ENCODE measurements around the gene TES. TPM values are rescaled to one million over a fixed set of nuclear protein-coding genes. Genes with fewer than 3 reads are reported as not detected.

The TES gene
- total RNA-seq, 2 donors from 2014 or later = 17.1 to 29.8 TPM

GRCh38 chr7:116283595-116284204, 73.4 kb downstream of the TES start:
- Histone ChIP-seq H3K27ac (no peak overlapping the region), H3K9me3 (no peaks in the 10 kb centered on the region), H3K36me3 (replicated peaks in 1 of 2; ENCODE audit: insufficient read depth in 1 of 2, low read depth in 2 of 2) (no peaks in the 10 kb centered on the region), H3K27me3 (no peaks in the 10 kb centered on the region), H3K4me1 (no peaks in the 10 kb centered on the region), H3K4me3 (no peak overlapping the region)
- ATAC-seq = no peak
- WGBS, 2 donors = 83 to 84% methylated on average over 3 of the region's 3 CpGs
- no peak for TF ChIP-seq CTCF (IDR thresholded peaks at IDR 0.05)
- TF ChIP-seq POLR2A (IDR thresholded peaks at IDR 0.05) = no peak
- DNase-seq = no peak
- intact Hi-C loops (cut with DNase I) = no loop called here

- Histone ChIP-seq H3K4me3 (no peak overlapping the region), H3K27me3 (no peaks in the 10 kb centered on the region), H3K4me1 (no peaks in the 10 kb centered on the region), H3K27ac (no peak overlapping the region), H3K9me3 (no peaks in the 10 kb centered on the region), H3K36me3 (replicated peaks in 1 of 2; ENCODE audit: insufficient read depth in 1 of 2, low read depth in 2 of 2) (no peaks in the 10 kb centered on the region)
- 73 to 78% methylated on average over 3 of the region's 3 CpGs for WGBS, 2 donors
- TF ChIP-seq POLR2A (IDR thresholded peaks at IDR 0.05) (no peak), CTCF (IDR thresholded peaks at IDR 0.05) (no peak)
- ATAC-seq = no peak
- intact Hi-C loops (cut with DNase I) = no loop called here
- DNase-seq = no peak
These were observed 74.1 kb downstream of the TES start for GRCh38 chr7:116284390-116284789.

- H3K27ac ChIP-seq = no peak overlapping the region
- intact Hi-C loops (cut with DNase I) = no loop called here
- H3K36me3 ChIP-seq (replicated peaks in 1 of 2; ENCODE audit: insufficient read depth in 1 of 2, low read depth in 2 of 2) = no peaks in the 10 kb centered on the region
- ATAC-seq (no peak), DNase-seq (no peak)
- TF ChIP-seq CTCF (IDR thresholded peaks at IDR 0.05) (no peak), POLR2A (IDR thresholded peaks at IDR 0.05) (no peak)
- H3K27me3 ChIP-seq = no peaks in the 10 kb centered on the region
- H3K4me1 ChIP-seq = no peaks in the 10 kb centered on the region
- 93 to 100% methylated on average over 1 of the region's 1 CpG for WGBS, 2 donors
- H3K4me3 ChIP-seq = no peak overlapping the region
- no peaks in the 10 kb centered on the region for H3K9me3 ChIP-seq
These were observed 74.9 kb downstream of the TES start for GRCh38 chr7:116285252-116285651.

- no peak for DNase-seq
- Histone ChIP-seq H3K4me3 (no peak overlapping the region), H3K4me1 (no peaks in the 10 kb centered on the region), H3K36me3 (replicated peaks in 1 of 2; ENCODE audit: insufficient read depth in 1 of 2, low read depth in 2 of 2) (no peaks in the 10 kb centered on the region), H3K27me3 (no peaks in the 10 kb centered on the region), H3K27ac (no peak overlapping the region), H3K9me3 (no peaks in the 10 kb centered on the region)
- TF ChIP-seq CTCF (IDR thresholded peaks at IDR 0.05) (no peak), POLR2A (IDR thresholded peaks at IDR 0.05) (no peak)
- ATAC-seq = no peak
- intact Hi-C loops (cut with DNase I) = no loop called here
These were observed 80.4 kb downstream of the TES start for GRCh38 chr7:116290740-116291139.

GRCh38 chr7:116291937-116292336, 81.6 kb downstream of the TES start:
- no peak overlapping the region for H3K4me3 ChIP-seq
- DNase-seq (peak in 2 of 4 donors; percentile 13 to 16), ATAC-seq (no peak)
- H3K27me3 ChIP-seq = no peaks in the 10 kb centered on the region
- intact Hi-C loops (cut with DNase I) = no loop called here
- TF ChIP-seq POLR2A (IDR thresholded peaks at IDR 0.05) (no peak), CTCF (IDR thresholded peaks at IDR 0.05) (no peak)
- no peak overlapping the region for H3K27ac ChIP-seq
- no peaks in the 10 kb centered on the region for H3K36me3 ChIP-seq (replicated peaks in 1 of 2; ENCODE audit: insufficient read depth in 1 of 2, low read depth in 2 of 2)
- no peaks in the 10 kb centered on the region for H3K9me3 ChIP-seq
- 50 to 71% methylated on average over 1 of the region's 1 CpG for WGBS, 2 donors
- no peaks in the 10 kb centered on the region for H3K4me1 ChIP-seq

All from body of pancreas (tissue), 4 donors.